HG03175 (cell line): ENCODE results near the gene PRDM9.
"Not testable (repeated sequence)": the region's sequence is repeated elsewhere in the genome, so short reads cannot be mapped to it uniquely, and the experiment has no call there.

Experiments used
- ATAC-seq: cut with Tn5 transposase; IDR thresholded peaks from one replicate; pipeline ENCODE4 v1.9.1; 2021; ENCODE audit warnings: mild to moderate bottlenecking, moderate library complexity; ENCODE audit not compliant: unreplicated experiment

PRDM9 gene

DNA sequence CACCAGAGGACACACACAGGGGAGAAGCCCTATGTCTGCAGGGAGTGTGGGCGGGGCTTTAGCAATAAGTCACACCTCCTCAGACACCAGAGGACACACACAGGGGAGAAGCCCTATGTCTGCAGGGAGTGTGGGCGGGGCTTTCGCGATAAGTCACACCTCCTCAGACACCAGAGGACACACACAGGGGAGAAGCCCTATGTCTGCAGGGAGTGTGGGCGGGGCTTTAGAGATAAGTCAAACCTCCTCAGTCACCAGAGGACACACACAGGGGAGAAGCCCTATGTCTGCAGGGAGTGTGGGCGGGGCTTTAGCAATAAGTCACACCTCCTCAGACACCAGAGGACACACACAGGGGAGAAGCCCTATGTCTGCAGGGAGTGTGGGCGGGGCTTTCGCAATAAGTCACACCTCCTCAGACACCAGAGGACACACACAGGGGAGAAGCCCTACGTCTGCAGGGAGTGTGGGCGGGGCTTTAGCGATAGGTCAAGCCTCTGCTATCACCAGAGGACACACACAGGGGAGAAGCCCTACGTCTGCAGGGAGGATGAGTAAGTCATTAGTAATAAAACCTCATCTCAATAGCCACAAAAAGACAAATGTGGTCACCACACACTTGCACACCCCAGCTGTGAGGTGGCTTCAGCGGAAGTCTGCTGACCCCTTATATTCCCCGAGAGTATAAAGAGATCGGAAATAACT, 20.0 kb downstream of the PRDM9 start:
- not testable (repeated sequence) for ATAC-seq

DNA sequence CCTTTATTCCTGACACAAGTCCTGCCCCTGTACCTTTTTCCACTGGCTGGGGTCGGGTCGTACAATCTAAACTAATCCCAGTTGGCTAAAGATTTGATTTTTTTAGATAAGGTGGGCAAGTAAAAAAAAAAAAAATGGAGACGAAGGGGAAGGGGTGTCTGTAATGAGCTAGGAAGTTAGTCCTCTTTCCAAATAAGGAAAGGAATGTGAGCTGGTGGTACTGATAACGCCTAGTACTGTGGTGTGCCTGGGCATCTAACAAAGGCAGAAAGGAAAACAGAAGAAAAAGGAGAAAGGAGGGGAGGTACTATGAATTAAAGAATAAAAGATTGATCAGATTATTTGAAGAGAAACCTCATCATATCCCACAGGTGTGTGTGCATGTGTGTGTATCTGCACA, 21.3 kb downstream of the PRDM9 start:
- no peak for ATAC-seq

DNA sequence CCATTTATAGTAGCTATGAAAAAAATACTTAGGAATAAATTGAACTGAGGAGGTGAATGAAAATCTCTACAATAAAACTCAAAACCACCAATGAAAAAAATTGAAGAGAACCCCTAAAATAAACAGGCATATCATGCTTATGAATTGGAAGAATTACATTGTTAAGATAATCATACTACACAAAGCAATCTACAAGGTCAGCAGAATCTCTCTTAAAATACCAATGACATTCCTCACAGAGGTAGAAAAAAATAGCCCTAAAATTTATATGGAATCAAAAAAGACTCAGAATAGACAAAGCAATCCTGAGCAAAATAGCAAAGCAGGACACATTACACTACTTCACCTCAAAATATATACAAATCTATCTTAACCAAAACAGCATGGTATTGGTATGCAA, 23.2 kb downstream of the PRDM9 start:
- ATAC-seq = no peak

DNA sequence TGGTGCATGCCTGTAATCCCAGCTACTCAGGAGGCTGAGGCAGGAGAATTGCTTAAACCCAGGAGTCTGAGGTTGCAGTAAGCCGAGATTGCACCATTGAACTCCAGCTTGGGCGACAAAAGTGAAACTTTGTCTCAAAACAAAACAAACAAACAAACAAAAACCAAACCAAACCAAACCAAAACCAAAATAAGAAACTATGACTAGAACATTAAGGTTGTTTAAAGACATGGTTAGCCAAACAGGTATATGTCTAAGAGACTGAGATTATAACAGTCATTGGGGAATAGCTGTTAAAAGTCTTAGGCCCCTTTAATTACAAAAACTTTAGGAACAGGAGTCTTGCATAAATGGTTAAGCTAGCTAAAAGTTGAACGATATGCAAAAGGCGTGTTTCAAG, 63.6 kb downstream of the PRDM9 start:
- ATAC-seq = no peak
